ENCODE measurements around the gene AHCYL2. TPM values are rescaled to one million over a fixed set of nuclear protein-coding genes. Genes with fewer than 3 reads are reported as not detected.

The AHCYL2 gene
- total RNA-seq, 1 experiment from 2014 or later = 22.1 TPM

- DNase-seq (ENCODE audit: extremely low read depth, low read depth) = peak; percentile 59
Observed at GRCh38 chr7:129376076-129376777, 151.4 kb downstream of the AHCYL2 start.

GRCh38 chr7:129376778-129377700, 152.2 kb downstream of the AHCYL2 start:
- DNase-seq (ENCODE audit: extremely low read depth, low read depth) = no peak

GRCh38 chr7:129381710-129382484, 157.1 kb downstream of the AHCYL2 start:
- no peak for DNase-seq (ENCODE audit: extremely low read depth, low read depth)

GRCh38 chr7:129383542-129384132, 158.8 kb downstream of the AHCYL2 start:
- no peak for DNase-seq (ENCODE audit: extremely low read depth, low read depth)

GRCh38 chr7:129385116-129385515, 160.3 kb downstream of the AHCYL2 start:
- DNase-seq (ENCODE audit: extremely low read depth, low read depth) = no peak

- no peak for DNase-seq (ENCODE audit: extremely low read depth, low read depth)
Observed at GRCh38 chr7:129385598-129385997, 160.8 kb downstream of the AHCYL2 start.

- DNase-seq (ENCODE audit: extremely low read depth, low read depth) = no peak
Observed at GRCh38 chr7:129386506-129386905, 161.7 kb downstream of the AHCYL2 start.

GRCh38 chr7:129387537-129387936, 162.7 kb downstream of the AHCYL2 start:
- DNase-seq (ENCODE audit: extremely low read depth, low read depth) = no peak

- no peak for DNase-seq (ENCODE audit: extremely low read depth, low read depth)
Observed at GRCh38 chr7:129388333-129389098, 163.7 kb downstream of the AHCYL2 start.

GRCh38 chr7:129389829-129390228, 165.0 kb downstream of the AHCYL2 start:
- DNase-seq (ENCODE audit: extremely low read depth, low read depth) = no peak

- no peak for DNase-seq (ENCODE audit: extremely low read depth, low read depth)
Observed at GRCh38 chr7:129390314-129390713, 165.5 kb downstream of the AHCYL2 start.

- no peak for DNase-seq (ENCODE audit: extremely low read depth, low read depth)
Observed at GRCh38 chr7:129391546-129392171, 166.8 kb downstream of the AHCYL2 start.

GRCh38 chr7:129393255-129393654, 168.4 kb downstream of the AHCYL2 start:
- no peak for DNase-seq (ENCODE audit: extremely low read depth, low read depth)

GRCh38 chr7:129394101-129394500, 169.3 kb downstream of the AHCYL2 start:
- DNase-seq (ENCODE audit: extremely low read depth, low read depth) = no peak

GRCh38 chr7:129394982-129395914, 170.4 kb downstream of the AHCYL2 start:
- no peak for DNase-seq (ENCODE audit: extremely low read depth, low read depth)

- DNase-seq (ENCODE audit: extremely low read depth, low read depth) = peak; percentile 28
Observed at GRCh38 chr7:129401228-129401966, 176.6 kb downstream of the AHCYL2 start.

GRCh38 chr7:129401967-129402860, 177.4 kb downstream of the AHCYL2 start:
- DNase-seq (ENCODE audit: extremely low read depth, low read depth) = no peak
